Dermis microvascular lymphatic vessel endothelial cell (primary cell): ENCODE data around the gene TPD52L2. TPM values are rescaled to one million over a fixed set of nuclear protein-coding genes. Genes with fewer than 3 reads are reported as not detected.
A peak's percentile ranks its signal among the peaks of the same experiment; 100 is the strongest.
"Not testable (repeated sequence)": the region's sequence is repeated elsewhere in the genome, so short reads cannot be mapped to it uniquely, and the experiment has no call there.

Experiments
- DNase-seq, 2 donors: peaks; one replicate each; pipeline versions ENCODE4 v3.0.0 to v3.0.0-alpha.2; 2010; ENCODE audit warnings: low read depth in 2 of 2
- total RNA-seq: library from RNA; depleted of rRNA; stranded (reverse); fragments of >200 nt; gene quantifications from 2 replicates; pipeline ENCODE4 v1.2.1, GENCODE V29; 2014

Gene TPD52L2
- total RNA-seq, 1 donor from 2014 or later: 112 TPM

DNA sequence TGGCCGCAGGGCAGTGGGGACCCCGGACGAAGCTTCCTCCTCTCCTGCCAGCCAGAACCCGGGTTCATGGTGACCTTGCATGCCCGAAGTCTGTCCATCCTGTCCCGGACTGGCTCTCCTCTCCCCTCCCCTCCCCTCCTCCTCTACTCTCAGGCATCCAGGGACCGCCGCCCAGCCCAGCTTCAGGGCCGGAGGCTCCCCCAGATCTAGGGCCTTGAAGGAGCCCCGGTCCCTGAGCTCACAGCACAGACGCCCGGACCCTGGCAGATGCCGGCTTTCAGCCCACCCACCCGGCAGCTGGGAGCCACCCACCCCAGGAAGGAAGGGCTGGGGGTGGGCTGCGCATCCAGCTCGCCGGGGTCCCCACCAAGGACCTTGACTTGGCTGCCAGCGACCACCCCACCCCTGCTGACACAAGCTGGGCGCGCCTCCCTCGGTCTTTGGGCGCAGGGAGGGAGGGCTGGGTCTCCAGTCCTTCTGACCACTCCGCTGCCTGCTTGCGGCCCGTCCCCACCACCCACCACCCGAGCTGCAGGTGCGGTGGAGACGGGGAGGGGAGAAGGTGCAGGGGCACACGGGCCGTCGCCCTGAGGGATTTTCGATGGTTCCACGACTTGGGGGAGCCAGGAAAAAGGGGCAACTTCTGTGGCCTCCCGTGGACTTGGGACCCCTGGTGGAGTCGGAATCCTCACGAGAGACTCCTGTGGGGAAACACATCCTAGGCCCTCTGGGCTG, 9.5 kb upstream of the TPD52L2 start:
- no peak for DNase-seq

DNA sequence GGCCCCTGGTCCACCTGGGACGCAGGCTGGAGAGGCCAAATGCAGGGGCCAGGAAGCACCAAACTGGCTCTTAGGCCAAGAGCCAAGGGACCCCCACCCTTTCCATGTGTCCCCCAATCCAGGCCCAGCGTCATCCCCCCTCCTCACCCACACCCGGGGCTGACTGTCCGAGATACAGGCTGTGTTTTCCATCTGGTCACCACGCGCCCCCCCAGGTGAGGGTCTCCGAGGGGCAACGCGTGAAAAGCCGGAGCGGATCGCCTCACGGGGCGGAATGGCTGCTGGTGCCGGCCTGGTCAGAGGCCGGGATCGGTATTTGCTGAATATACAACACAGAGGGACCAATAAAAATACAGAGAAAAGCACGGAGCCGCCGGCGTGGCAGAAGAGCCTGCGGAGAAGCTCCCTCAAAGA, 9.0 kb upstream of the TPD52L2 start:
- no peak for DNase-seq

DNA sequence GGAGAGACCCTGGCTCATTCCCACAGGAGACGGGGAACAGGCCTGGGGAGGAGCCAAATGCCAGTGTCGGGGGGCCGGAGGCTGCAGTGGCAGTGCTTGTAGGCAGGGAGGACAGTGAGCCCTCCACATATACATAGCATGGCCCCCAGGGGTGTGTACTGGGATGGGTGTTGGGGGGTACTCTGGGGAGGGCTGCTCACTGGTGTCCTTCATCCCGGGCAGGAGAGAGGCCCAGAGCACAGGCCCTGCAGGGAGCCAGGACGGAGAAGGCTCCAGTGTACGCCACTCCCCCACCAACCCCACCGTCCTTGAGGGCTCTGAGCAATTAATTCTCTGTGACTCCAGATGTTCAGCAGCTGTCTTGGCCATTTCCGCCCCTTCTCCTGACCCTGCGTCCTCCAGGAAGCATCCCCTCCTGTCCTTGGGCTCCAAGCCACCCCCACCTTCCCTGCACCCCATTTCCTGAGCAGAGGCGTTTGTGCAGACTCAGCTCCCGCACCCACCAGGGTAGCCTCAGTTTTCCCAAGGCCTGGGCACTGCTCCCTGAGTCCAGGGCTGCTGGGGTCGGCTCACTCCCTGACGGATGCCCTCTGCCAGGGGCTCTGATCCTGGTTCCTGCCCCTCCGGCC, 7.2 kb upstream of the TPD52L2 start:
- DNase-seq: no peak

DNA sequence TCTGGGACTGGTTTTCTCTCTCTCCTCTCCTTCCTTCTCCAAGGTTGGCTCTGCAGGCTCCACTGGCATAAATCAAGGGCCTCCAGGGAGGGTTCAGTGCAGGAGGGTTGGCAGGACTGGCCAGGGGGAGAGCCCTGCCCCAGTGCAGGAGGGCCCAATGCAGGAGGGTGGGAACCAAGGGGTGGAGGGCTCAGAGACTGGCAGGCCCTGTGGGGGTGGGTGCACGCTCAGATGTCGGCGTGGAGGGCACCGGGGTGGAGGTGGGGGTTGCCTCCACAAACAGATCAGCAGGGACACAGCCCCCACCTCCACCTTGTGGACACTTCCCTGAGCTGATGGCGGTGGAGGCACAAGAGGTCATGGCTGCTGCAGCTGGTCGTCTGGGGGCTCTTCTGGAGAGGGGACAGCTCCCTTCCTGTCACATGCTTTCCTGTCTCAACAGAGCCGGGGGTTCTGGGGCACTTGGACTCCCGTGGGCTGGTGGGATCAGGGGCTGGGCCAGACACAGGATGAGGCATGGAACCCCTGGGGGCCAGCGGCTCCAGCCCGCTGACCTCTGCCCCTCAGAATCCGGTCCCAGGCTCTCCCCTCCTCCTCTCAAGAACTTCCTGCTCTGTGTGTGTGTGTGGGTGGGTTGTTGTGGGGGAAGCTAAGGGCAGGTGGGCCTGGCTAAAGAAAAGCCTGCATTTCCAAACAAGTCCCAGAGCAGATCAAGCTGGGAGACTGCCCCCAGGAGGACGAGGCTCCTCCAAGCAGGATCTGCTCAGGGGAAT, 6.5 kb upstream of the TPD52L2 start:
- DNase-seq: peak; percentile 45 to 62

DNA sequence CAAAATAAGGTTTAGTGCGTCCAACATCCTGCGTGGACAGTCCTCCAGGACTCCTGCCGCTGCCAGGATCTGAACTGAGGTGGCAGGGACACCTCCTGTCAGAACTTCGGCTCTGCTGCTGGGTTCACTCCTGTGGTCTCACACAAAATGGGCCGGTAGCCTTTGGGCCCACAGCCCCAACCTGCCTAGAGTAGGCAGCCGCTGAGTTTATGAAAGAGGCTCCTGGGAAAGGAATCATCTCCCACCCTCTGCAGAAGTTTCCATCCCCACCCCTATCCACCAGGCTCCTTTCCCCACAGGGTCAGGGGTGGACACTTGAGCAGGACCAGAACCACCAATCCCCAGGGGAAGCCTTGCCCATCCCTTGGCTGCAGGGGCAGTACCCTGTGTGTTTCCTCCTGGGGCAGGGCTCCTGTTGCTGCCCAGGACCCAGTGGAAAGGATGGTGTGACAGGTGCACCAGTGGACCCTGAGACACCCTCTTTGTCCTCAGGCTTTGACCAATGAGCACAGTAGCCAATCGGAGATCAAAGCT, 5.8 kb upstream of the TPD52L2 start:
- no peak for DNase-seq

DNA sequence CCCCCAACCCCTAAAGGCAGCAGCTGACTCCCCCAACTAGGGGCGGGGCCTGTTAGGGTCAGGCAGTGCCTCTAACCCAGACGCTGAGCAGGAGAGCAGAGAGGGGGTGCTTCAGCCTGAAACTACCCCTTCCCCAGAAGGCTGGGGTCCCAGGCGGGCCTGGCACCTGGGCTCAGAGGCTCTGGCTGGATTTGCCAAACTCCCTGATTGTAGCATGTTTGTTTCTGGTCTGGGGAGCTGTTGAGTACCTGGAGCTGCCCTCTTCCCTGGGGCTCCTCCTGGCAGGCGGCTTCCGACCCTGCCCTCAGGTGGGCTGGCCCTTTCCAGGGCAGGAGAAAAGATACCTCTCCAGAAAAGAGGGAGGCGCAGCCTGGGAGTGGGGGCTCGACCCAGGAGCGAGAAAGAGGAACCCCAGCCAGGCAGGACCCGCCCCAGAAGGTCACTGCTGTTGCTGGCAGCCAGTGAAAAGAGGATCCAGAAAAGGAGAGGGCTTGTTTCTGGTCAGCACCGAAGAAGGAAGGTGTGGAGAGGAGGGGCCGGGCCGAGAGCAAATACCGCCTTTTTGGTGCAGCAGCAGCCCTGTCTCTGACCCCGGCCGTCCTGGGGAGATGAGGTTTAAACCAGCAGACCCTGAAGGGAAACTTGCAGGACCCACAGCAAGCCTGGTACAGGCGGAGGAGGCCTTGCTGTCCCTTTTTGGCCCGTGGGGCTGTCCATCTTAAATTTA, 4.6 kb upstream of the TPD52L2 start:
- DNase-seq: no peak

DNA sequence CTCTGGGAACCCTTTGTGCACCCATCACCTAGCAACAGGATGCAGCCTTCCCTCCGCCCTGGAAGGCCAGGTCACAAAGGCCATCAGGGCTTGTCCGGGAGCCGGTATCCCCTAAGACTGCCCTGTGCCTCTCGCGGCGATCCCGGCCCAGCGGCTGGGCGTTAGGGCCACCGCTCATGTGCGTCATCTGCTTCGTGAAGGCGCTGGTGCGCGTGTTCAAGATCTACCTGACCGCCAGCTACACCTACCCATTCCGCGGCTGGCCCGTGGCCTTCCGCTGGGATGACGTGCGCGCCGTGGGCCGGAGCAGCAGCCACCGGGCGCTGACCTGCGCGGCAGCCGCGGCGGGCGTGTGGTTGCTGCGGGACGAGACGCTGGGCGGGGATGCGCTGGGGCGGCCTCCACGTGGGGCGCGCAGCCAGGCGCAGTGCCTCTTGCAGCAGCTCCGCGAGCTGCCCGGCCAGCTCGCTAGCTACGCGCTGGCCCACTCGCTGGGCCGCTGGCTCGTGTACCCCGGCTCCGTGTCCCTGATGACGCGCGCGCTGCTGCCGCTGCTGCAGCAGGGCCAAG, 3.6 kb upstream of the TPD52L2 start, which contains the start of gene ABHD16B:
TSS of gene ABHD16B (plus strand) at position 134 of the 570 bp plus-strand sequence. CDS start at position 177, 43 bp downstream.
- DNase-seq: no peak

DNA sequence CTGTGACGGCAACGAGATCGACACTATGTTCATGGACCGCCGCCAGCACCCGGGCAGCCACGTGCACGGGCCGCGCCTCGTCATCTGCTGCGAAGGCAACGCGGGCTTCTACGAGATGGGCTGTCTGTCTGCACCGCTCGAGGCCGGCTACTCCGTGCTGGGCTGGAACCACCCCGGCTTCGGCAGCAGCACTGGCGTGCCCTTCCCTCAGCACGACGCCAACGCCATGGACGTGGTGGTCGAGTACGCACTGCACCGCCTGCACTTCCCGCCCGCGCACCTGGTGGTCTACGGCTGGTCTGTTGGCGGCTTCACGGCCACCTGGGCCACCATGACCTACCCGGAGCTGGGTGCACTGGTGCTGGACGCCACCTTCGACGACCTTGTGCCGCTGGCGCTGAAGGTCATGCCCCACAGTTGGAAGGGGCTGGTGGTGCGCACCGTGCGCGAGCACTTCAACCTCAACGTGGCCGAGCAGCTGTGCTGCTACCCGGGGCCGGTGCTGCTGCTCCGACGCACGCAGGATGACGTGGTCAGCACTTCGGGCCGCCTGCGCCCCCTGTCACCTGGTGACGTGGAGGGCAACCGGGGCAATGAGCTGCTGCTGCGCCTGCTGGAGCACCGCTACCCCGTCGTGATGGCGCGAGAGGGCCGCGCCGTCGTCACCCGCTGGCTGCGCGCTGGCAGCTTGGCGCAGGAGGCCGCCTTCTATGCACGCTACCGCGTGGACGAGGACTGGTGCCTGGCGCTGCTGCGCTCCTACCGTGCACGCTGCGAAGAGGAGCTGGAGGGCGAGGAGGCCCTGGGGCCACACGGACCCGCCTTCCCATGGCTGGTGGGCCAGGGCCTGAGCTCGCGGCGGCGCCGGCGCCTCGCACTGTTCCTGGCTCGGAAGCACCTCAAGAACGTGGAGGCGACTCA, 2.8 kb upstream of the TPD52L2 start:
- no peak for DNase-seq

DNA sequence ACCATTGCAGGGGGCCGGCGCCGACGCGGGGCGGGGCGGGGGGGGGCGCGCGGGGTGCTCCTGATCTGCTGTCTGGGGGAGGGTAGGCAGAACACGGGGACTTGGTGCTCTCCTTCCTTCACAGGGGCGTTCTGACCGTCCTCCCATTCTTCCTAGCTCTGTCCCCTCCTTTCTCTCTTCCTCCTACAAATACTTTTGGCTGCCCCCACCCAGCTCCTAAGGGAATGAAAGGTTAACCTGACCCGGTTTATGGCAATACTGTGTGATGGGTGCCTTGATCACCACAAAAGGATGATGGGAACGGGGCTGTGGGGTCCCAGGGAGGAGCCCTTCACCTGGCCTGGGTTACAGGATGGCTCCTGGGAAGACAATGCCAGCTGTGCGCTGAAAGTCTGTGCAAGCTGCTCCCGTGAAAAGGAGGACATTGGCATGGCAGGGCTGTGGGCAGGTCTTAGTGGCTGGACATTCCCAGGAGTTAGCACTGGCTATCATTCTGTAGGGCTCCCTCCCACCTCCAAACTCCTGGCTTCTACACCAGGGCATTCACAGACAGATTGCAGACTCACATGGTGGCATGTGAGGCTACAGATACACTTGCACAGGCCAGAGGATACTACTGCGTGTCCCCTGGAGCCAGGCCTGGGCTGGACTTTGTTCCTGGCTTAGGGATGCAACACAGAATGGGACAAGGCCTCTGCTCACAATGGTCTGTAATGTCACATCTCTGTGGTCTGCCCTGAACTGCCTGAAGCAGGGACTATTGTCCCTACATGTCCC, 1.9 kb upstream of the TPD52L2 start:
- no peak for DNase-seq

DNA sequence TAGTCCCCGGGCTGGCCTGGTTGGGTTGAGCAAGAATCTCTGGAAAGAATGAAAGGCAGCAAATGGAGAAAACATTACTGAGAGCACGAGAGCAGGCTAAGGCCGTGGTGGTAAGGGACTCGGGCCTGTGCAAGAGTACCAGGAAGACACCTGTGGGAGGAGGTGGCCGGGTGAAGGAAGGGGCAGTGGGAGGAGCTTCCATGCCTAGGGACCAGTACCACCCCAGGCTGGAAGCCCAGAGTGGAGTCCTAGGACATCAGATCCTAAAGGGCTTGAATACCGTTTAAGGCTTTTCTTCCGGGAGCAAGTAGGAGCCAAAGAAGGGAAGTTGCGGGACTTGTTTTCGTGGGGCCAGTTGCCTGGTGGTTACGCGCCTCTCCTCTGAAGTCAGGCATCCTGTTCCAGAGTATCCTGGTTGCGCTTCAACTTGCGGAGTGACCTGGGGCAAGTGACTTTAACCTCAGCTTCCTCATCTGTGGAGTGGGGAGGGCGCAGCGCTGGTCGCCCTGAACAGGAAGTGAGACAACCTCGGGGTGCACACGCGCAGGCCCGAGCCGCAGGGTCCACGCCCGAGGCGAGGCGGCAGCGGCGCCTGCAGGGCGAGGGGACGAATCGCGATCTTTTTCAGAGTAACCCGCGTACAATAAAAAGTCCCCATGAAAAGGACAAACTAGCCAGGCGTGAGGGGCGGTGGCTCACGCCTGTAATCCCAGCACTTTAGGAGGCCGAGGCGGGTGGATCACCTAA, 1.1 kb upstream of the TPD52L2 start:
- peak; percentile 70 to 89 for DNase-seq

DNA sequence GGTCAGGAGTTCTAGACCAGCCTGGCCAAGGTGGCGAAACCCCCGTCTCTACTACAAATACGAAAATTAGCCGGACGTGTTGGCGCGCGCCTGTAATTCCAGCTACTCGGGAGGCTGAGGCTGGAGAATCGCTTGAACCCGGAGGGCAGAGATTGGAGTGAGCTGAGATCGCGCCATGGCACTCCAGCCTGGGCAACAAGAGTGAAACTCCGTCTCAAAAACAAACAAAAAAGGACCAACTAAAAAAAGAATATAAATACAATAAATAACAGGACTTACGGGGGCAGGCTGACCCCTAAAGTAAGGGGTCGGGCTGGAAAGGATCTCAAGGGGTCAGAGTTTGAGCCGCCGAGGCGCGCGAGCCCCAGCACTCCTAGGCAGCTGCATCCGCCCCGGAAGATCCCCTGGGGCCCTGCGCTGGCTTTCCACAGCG, 509 bp upstream of the TPD52L2 start:
- DNase-seq: no peak

DNA sequence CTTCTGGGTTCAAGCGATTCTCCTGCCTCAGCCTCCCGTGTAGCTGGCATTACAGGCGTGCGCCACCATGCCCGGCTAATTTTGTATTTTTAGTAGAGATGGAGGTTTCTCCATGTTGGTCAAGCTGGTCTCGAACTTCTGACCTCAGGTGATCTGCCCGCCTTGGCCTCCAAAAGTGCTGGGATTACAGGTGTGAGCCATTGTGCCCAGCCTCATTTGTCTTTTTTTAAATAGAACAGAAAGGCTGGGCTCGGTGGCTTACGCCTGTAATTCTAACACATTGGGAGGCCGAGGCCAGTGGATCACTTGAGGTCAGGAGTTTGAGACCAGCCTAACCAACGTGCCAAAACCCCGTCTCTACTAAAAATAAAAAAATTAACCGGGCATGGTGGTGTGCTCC, 2.0 kb downstream of the TPD52L2 start:
- DNase-seq: not testable (repeated sequence)

DNA sequence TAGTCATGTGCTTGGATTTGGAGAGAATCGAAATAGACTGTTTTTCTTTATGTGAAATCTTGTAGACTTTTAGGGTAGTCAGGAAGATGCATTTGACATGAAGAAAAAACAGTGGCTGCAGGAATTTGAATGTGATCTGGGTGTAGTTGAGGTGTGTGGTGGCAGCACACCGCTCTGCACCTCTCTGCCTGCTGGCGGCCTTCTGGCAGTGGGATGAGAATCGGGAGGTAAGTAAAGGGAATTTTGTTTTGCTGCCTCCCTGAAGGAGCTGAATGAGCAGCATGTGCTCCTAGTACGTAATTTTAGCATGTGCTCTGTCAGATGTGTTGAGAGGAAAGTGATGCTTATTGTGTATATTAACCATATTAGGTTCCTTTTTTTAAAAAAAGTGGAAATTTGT, 3.2 kb downstream of the TPD52L2 start:
- no peak for DNase-seq

DNA sequence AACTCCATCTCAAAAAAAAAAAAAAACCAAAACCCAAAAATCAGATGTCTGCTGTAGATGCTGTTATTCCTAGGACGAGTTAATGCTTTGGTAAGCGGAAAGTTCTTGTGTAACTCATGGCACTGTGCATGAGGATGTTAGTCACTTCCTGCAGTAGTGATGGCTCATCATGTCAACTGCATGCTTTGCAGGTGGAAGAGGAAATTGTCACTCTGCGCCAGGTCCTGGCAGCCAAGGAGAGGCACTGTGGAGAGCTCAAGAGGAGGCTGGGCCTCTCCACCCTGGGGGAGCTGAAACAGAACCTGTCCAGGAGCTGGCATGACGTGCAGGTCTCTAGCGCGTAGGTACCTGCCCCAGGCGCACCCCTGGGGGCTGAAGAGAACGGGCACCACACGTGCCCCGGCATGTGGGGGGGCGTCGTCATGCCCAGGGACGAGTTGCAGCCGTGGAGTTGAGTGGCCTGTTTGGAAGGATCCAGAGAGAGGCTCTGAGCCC, 8.5 kb downstream of the TPD52L2 start:
- peak; percentile 99 for DNase-seq

DNA sequence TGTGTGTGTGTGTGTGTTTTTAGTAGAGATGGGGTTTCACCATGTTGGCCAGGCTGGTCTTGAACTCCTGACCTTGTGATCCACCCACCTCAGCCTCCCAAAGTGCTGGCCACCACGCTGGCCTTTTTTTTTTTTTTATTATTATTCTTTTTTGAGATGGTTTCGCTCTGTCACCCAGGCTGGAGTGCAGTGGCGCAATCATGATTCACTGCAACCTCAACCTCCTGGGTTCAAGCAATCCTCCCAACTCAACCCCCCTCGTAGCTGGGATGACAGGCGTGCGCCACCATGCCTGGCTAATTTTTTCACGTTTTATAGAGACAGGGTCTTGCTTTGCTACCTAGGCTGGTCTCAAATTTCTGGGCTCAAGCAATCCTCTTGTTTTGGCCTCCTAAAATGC, 9.2 kb downstream of the TPD52L2 start:
- not testable (repeated sequence) for DNase-seq

DNA sequence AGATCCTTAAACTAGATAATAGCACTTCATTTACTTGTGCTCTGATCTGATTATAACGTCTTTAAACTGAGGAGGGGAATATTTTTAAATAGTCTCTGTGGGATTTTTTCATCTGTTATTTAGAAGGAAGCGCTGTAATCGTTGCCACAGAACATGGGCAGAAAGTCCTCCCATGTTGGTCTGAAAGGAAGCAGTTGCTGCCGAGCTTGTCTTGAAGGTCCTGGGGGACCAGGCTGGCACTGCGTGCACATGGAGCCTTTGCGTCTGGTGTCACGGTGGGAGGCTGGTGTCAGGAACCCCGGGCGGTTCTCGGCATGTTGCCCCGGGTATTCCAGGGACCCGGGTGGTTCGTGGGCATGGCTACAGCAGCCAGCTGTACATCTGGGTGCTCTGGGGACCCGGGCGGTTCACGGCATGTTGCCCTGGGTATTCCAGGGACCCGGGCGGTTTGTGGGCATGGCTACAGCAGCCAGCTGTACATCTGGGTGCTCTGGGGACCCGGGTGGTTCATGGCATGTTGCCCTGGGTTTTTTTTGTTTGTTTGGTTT, 11.5 kb downstream of the TPD52L2 start:
- DNase-seq: no peak

DNA sequence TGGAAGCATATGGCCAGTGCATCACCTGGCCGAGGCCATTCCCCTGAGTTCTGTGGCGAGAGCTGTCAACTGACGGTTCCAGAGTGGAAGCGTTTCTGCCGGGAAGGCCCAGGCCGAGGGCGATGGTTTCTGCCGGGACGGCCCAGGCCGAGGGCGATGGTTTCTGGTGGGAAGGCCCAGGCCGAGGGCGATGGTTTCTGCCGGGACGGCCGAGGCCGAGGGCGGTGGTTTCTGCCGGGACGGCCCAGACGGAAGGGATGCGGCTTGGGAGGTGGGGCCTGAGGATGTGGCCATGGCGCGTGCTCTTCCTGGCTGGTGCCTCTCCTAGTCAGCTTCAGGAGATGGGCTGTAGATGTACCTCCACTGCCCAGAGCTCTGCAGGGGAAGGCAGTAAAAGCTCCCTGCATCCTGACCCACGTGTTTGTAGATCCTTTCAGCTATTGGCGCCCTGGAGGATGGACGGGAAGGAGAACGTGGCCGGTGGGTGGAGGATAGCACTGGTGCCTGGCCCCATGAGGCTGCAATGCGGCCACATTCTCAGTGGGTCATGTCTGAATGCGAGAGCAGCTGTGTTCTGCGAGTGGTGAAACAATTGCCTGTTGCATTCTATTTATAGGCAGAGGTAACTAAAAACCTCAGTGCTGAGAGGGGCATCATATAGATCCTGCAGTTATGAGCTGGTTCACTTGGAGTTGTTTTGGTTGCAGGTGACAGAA, 12.8 kb downstream of the TPD52L2 start:
- DNase-seq: no peak
